IMR-90 (cell line): ENCODE measurements around the gene IZUMO2. TPM values are rescaled to one million over a fixed set of nuclear protein-coding genes. Genes with fewer than 3 reads are reported as not detected.

Experiments used
- ATAC-seq: fragments of 200-7000 bp; cut with Tn5 transposase; 2 replicates; pipeline ENCODE4 v1.9.1; 2020; ENCODE audit warnings: low read depth, mild to moderate bottlenecking, moderate library complexity
- BruUV-seq: library from RNA; stranded (reverse); fragments of 400-500 nt; replicated peaks from 2 replicates; lab custom pipeline; 2021; lab: Mats Ljungman, UMichigan
- CTCF ChIA-PET: fragments of 300-600 bp; formaldehyde crosslinking; extraction: SDS; loops from one replicate; lab custom pipeline; 2021; ENCODE audit warnings: antibody characterized with exemption; lab: Yijun Ruan, JAX
- POLR2A ChIA-PET: fragments of 300-600 bp; sonication (Branson Sonifier 250); formaldehyde crosslinking; loops from one replicate; lab custom pipeline; 2022; ENCODE audit warnings: antibody characterized with exemption; ENCODE audit not compliant: unreplicated experiment; lab: Charles Lee
- DNase-seq: peaks from one replicate; pipeline ENCODE4 v3.0.0; 2013
- H2AFZ ChIP-seq: replicated peaks from 2 replicates; pipeline ENCODE3; 2013; ENCODE audit warnings: low read length, mild to moderate bottlenecking; ENCODE audit not compliant: poor library complexity
- H2AK5ac ChIP-seq: 2 replicates; pipeline ENCODE4 v1.6.1; 2013; ENCODE audit warnings: low read depth, low read length, inconsistent platforms
- H2AK9ac ChIP-seq: replicated peaks from 2 replicates; pipeline ENCODE3; 2013; ENCODE audit warnings: mild to moderate bottlenecking, low read depth, low read length, moderate library complexity; ENCODE audit not compliant: poor library complexity
- H2BK120ac ChIP-seq: 2 replicates; pipeline ENCODE4 v1.6.1; 2013; ENCODE audit warnings: low read depth, low read length, inconsistent platforms
- H2BK15ac ChIP-seq: 3 replicates; pipeline ENCODE4 v1.6.1; 2013; ENCODE audit warnings: low read depth, low read length, inconsistent platforms
- H2BK20ac ChIP-seq: 2 replicates; pipeline ENCODE4 v1.6.1; 2013; ENCODE audit warnings: low read depth, mild to moderate bottlenecking, inconsistent platforms, low read length, moderate library complexity
- H2BK5ac ChIP-seq: 2 replicates; pipeline ENCODE4 v1.6.1; 2013; ENCODE audit warnings: mild to moderate bottlenecking, low read depth, low read length, inconsistent platforms; ENCODE audit not compliant: poor library complexity, severe bottlenecking
- H3K14ac ChIP-seq: replicated peaks from 2 replicates; pipeline ENCODE4 v1.6.1; 2013; ENCODE audit warnings: low read depth, low read length, inconsistent platforms
- H3K18ac ChIP-seq: 2 replicates; pipeline ENCODE4 v1.6.1; 2013; ENCODE audit warnings: low read depth, low read length, control low read depth
- H3K23ac ChIP-seq: 2 replicates; pipeline ENCODE4 v1.6.1; 2013; ENCODE audit warnings: low read depth, low read length, inconsistent platforms
- H3K27ac ChIP-seq: 2 replicates; pipeline ENCODE4 v1.5.1; 2013; ENCODE audit warnings: mild to moderate bottlenecking, control low read depth, low read length; ENCODE audit not compliant: insufficient read depth
- H3K27me3 ChIP-seq: 2 replicates; pipeline ENCODE4 v1.6.1; 2013; ENCODE audit warnings: low read length; ENCODE audit not compliant: control insufficient read depth, insufficient read depth
- H3K36me3 ChIP-seq: 2 replicates; pipeline ENCODE4 v1.6.1; 2013; ENCODE audit warnings: low read length, mixed read lengths; ENCODE audit not compliant: control insufficient read depth, insufficient read depth
- H3K4ac ChIP-seq: 2 replicates; pipeline ENCODE4 v1.6.1; 2013; ENCODE audit warnings: low read depth, low read length, inconsistent platforms
- H3K4me1 ChIP-seq: 2 replicates; pipeline ENCODE4 v1.6.1; 2013; ENCODE audit warnings: low read length, mixed read lengths; ENCODE audit not compliant: control insufficient read depth, insufficient read depth
- H3K4me2 ChIP-seq: 2 replicates; pipeline ENCODE4 v1.6.1; 2013; ENCODE audit warnings: low read depth, mild to moderate bottlenecking, control low read depth, low read length, moderate library complexity
- H3K4me3 ChIP-seq: 2 replicates; pipeline ENCODE4 v1.5.1; 2013; ENCODE audit warnings: low read depth, mild to moderate bottlenecking, control low read depth, low read length, moderate library complexity; ENCODE audit not compliant: insufficient read depth
- H3K56ac ChIP-seq: 2 replicates; pipeline ENCODE4 v1.6.1; 2013; ENCODE audit warnings: low read length, inconsistent platforms; ENCODE audit not compliant: insufficient read depth; ENCODE audit errors: extremely low read depth
- H3K79me1 ChIP-seq, 2 experiments: 2 replicates each; pipeline ENCODE4 v1.6.1; 2013; ENCODE audit warnings: low read length in 2 of 2, inconsistent platforms in 1 of 2, low read depth in 1 of 2
- H3K9ac ChIP-seq: 2 replicates; pipeline ENCODE4 v1.6.1; 2013; ENCODE audit warnings: low read depth, low read length, control low read depth
- H3K9me1 ChIP-seq: 2 replicates; pipeline ENCODE4 v1.6.1; 2013; ENCODE audit warnings: low read length, inconsistent platforms; ENCODE audit not compliant: insufficient read depth
- H3K9me3 ChIP-seq: 2 replicates; pipeline ENCODE4 v1.6.1; 2013; ENCODE audit warnings: low read length; ENCODE audit not compliant: control insufficient read depth, insufficient read depth
- H4K20me1 ChIP-seq: 2 replicates; pipeline ENCODE4 v1.6.1; 2013; ENCODE audit warnings: low read length, inconsistent platforms; ENCODE audit not compliant: insufficient read depth
- H4K5ac ChIP-seq: 2 replicates; pipeline ENCODE4 v1.6.1; 2013; ENCODE audit warnings: mild to moderate bottlenecking, low read depth, low read length, control low read depth
- H4K8ac ChIP-seq, 2 experiments: 2 replicates each; pipeline ENCODE4 v1.6.1; 2013; ENCODE audit warnings: low read depth in 2 of 2, low read length in 2 of 2, control low read depth in 1 of 2, inconsistent platforms in 1 of 2
- H4K91ac ChIP-seq: 2 replicates; pipeline ENCODE4 v1.6.1; 2013; ENCODE audit warnings: low read depth, low read length, inconsistent platforms; ENCODE audit not compliant: insufficient read depth
- BHLHE40 ChIP-seq: fragments of 150-350 bp; IDR thresholded peaks from 2 replicates; pipeline ENCODE4 v1.6.1; 2016; ENCODE audit warnings: mild to moderate bottlenecking, low read depth, low read length
- CEBPB ChIP-seq: IDR thresholded peaks from 2 replicates; pipeline ENCODE4 v1.6.1; 2012; ENCODE audit warnings: low read depth, low read length, improper control_type of control experiment
- CHD1 ChIP-seq: IDR thresholded peaks from 2 replicates; pipeline ENCODE4 v1.6.1; 2012; ENCODE audit warnings: low read depth, low read length, improper control_type of control experiment
- CTCF ChIP-seq: conservative IDR thresholded peaks from 2 replicates; pipeline ENCODE4 v1.5.1; 2012; ENCODE audit warnings: mild to moderate bottlenecking, low read depth, low read length, improper control_type of control experiment
- ELK1 ChIP-seq: fragments of 150-350 bp; IDR thresholded peaks from 2 replicates; pipeline ENCODE4 v1.6.1; 2016; ENCODE audit warnings: low read depth, mild to moderate bottlenecking, low read length, moderate library complexity, borderline replicate concordance
- FOS ChIP-seq: fragments of 150-350 bp; IDR thresholded peaks from 2 replicates; pipeline ENCODE4 v1.6.1; 2016; ENCODE audit warnings: low read depth, low read length
- MAFK ChIP-seq: IDR thresholded peaks from 2 replicates; pipeline ENCODE4 v1.6.1; 2012; ENCODE audit warnings: low read depth, low read length, improper control_type of control experiment
- MAZ ChIP-seq: IDR thresholded peaks from 2 replicates; pipeline ENCODE4 v1.6.1; 2012; ENCODE audit warnings: low read depth, mild to moderate bottlenecking, low read length, improper control_type of control experiment, moderate library complexity, borderline replicate concordance
- MXI1 ChIP-seq: IDR thresholded peaks from 2 replicates; pipeline ENCODE4 v1.6.1; 2012; ENCODE audit warnings: low read depth, mild to moderate bottlenecking, low read length, moderate library complexity, borderline replicate concordance
- NFE2L2 ChIP-seq: fragments of 150-350 bp; IDR thresholded peaks from 2 replicates; pipeline ENCODE4 v1.6.1; 2016; ENCODE audit warnings: low read depth, mild to moderate bottlenecking, low read length
- POLR2A ChIP-seq: IDR thresholded peaks from 2 replicates; pipeline ENCODE4 v1.6.1; 2012; ENCODE audit warnings: mild to moderate bottlenecking, low read depth, low read length
- RAD21 ChIP-seq: IDR thresholded peaks from 2 replicates; pipeline ENCODE4 v1.6.1; 2012; ENCODE audit warnings: low read length, improper control_type of control experiment
- RCOR1 ChIP-seq: IDR thresholded peaks from 2 replicates; pipeline ENCODE4 v1.6.1; 2012; ENCODE audit warnings: mild to moderate bottlenecking, low read length, improper control_type of control experiment; ENCODE audit not compliant: insufficient replicate concordance
- RFX5 ChIP-seq: IDR thresholded peaks from 2 replicates; pipeline ENCODE4 v1.8.0; 2012; ENCODE audit warnings: low read depth, mild to moderate bottlenecking, low read length, moderate library complexity
- SMC3 ChIP-seq: fragments of 150-350 bp; IDR thresholded peaks from 2 replicates; pipeline ENCODE4 v1.6.1; 2016; ENCODE audit warnings: low read depth, mild to moderate bottlenecking, antibody characterized with exemption, low read length, moderate library complexity
- USF2 ChIP-seq: fragments of 150-350 bp; IDR thresholded peaks from 2 replicates; pipeline ENCODE4 v1.6.1; 2017; ENCODE audit warnings: mild to moderate bottlenecking, antibody characterized with exemption, low read length, low read depth
- WGBS, 2 experiments: methylation state at CpG; one replicate each; pipeline versions ENCODE4 v1.1.5 to v1.1.7; 2013; ENCODE audit warnings: missing lambda C conversion rate in 2 of 2; ENCODE audit not compliant: insufficient read length in 1 of 2; ENCODE audit errors: extremely low coverage in 2 of 2; 5-methylcytosine and 5-hydroxymethylcytosine counted together
- dilution Hi-C: fragments of 300-500 bp; cut with HindIII; formaldehyde crosslinking; loops from one replicate; pipeline ENCODE4 v1.14.3; 2018; ENCODE audit warnings: low sequenced_read_pairs; ENCODE audit not compliant: unreplicated experiment
- in situ Hi-C: fragments of 300-500 bp; cut with MboI; formaldehyde crosslinking; loops from 3 replicates; pipeline ENCODE4 v1.14.3; 2019; ENCODE audit warnings: low sequenced_read_pairs, inconsistent platforms, mixed read lengths
- intact Hi-C: fragments of 100-400 bp; cut with micrococcal nuclease; formaldehyde crosslinking; loops from 2 replicates; pipeline ENCODE4 v1.10.0; 2022
- polyA plus RNA-seq, 3 experiments: library from polyadenylated mRNA; depleted of rRNA; stranded (reverse); fragments of >200 nt; gene quantifications; 2 replicates each; pipeline ENCODE4 v1.2.3, GENCODE V29; 2012; ENCODE audit warnings: low replicate concordance in 1 of 3
- total RNA-seq: library from RNA; depleted of rRNA; stranded (reverse); fragments of >200 nt; gene quantifications from 2 replicates; pipeline ENCODE4 v1.2.3, GENCODE V29; 2012

The IZUMO2 gene
- total and polyA plus RNA-seq, 2 of the 4 experiments (the other 2 are of a cell fraction), result not detected

- ChIA-PET POLR2A (no interaction called here), CTCF (no interaction called here)
- BruUV-seq, result no TSS peak
- no peak overlapping the region for H3K56ac ChIP-seq
- H2AK9ac ChIP-seq, result no peak overlapping the region
- no peak overlapping the region for H3K27ac ChIP-seq
- no peak overlapping the region for H2BK120ac ChIP-seq
- DNase-seq (no peak), ATAC-seq (no peak)
- no peaks in the 10 kb centered on the region for H3K9me1 ChIP-seq
- WGBS, 2 experiments, result no CpG with 5 or more reads among the region's 1 CpG
- no peaks in the 10 kb centered on the region for H4K20me1 ChIP-seq
- H3K23ac ChIP-seq, result no peak overlapping the region
- H2AK5ac ChIP-seq, result no peak overlapping the region
- dilution Hi-C loops, result no loop called here
- no peak overlapping the region for H3K4me3 ChIP-seq
- no peak overlapping the region for H4K8ac ChIP-seq
- no peak overlapping the region for H2BK20ac ChIP-seq
- H3K79me1 ChIP-seq, result no peaks in the 10 kb centered on the region
- no peaks in the 10 kb centered on the region for H3K4me1 ChIP-seq
- no peaks in the 10 kb centered on the region for H3K27me3 ChIP-seq
- H4K5ac ChIP-seq, result no peak overlapping the region
- TF ChIP-seq CTCF (no peak), BHLHE40 (no peak), CEBPB (no peak), RAD21 (no peak), RCOR1 (no peak), MAZ (no peak), POLR2A (no peak), MXI1 (no peak), RFX5 (no peak), USF2 (no peak), CHD1 (no peak), NFE2L2 (no peak), ELK1 (no peak), FOS (no peak), SMC3 (no peak), MAFK (no peak)
- no peak overlapping the region for H4K91ac ChIP-seq
- H3K18ac ChIP-seq, result no peak overlapping the region
- intact Hi-C loops, result no loop called here
- peaks cover 12% of the 10 kb centered on the region for H3K9me3 ChIP-seq
- H3K14ac ChIP-seq, result no peak overlapping the region
- H3K36me3 ChIP-seq, result no peaks in the 10 kb centered on the region
- H3K4me2 ChIP-seq, result no peak overlapping the region
- no peak overlapping the region for H2AFZ ChIP-seq
- H2BK15ac ChIP-seq, result no peak overlapping the region
- no peak overlapping the region for H3K4ac ChIP-seq
- H2BK5ac ChIP-seq, result no peak overlapping the region
- H3K9ac ChIP-seq, result no peak overlapping the region
- in situ Hi-C loops, result no loop called here
Measured at GRCh38 chr19:50178320-50178719, 15.2 kb upstream of the IZUMO2 start.
